Measurements from ENCODE around the gene ST7. TPM values are rescaled to one million over a fixed set of nuclear protein-coding genes. Genes with fewer than 3 reads are reported as not detected.

The ST7 gene
- total and polyA plus RNA-seq, 2 of the 13 experiments (the other 11 are each of a cell fraction or from before 2014, with no cell fraction given), result 17.3 to 23.5 TPM

DNA sequence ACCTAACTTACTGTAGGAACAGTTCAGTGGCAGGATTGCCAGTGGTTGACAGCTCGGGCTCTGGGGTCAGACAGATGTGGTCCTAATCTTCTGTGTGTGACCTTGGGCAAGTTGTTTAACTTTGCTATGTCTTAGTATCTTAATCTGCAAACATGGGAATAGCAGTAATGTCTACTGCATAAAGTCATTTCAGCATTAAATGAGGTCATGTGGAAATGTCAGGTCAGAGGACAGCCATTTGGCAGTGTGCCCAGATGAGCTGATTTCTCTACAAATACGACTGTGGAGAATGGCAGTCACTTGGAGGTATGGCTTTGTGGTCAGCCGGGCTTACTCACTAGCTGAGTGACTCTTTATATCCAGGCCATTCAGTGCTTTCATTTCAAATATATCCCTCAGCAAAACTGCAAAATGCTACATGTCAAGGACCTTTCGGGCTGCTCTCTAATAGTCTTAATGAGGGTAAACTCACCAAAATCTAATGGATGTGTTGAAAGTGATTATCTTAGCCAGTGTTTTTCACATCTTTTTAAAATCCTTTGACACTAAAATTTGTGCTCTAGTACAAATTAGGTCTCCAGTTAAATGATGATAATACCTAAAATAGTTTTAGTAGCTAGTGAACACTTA lies 171.4 kb downstream of the ST7 start (continued):
- TF ChIP-seq NFIC (IDR thresholded peaks at IDR 0.05; ENCODE audit: low read length), result peak; percentile 89
- TF ChIP-seq ZNF703 (CRISPR knock-in tag; IDR thresholded peaks at IDR 0.05; ENCODE audit: borderline replicate concordance), result no peak
- TF ChIP-seq, protein P1, sequence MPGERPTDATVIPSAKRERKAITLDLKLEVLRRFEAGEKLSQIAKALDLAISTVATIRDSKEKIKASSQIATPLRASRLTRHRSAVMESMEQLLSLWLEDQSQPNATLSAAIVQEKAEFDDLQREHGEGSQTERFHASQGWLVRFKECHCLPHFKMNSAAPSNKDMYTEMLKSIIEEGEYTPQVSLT (CRISPR knock-in tag; IDR thresholded peaks at IDR 0.05; ENCODE audit: borderline replicate concordance, low read depth), result no peak
- no peak for TF ChIP-seq ZNF577 (CRISPR knock-in tag; IDR thresholded peaks at IDR 0.05; ENCODE audit: borderline replicate concordance, low read depth)
- TF ChIP-seq ZC3H4 (CRISPR knock-in tag; IDR thresholded peaks at IDR 0.05; ENCODE audit: borderline replicate concordance), result no peak
- TF ChIP-seq ZNF570 (CRISPR knock-in tag; IDR thresholded peaks at IDR 0.05; ENCODE audit: borderline replicate concordance), result no peak
- TF ChIP-seq ZNF235 (CRISPR knock-in tag; IDR thresholded peaks at IDR 0.05; ENCODE audit: borderline replicate concordance), result no peak
- no peak for TF ChIP-seq SNAPC2 (CRISPR knock-in tag; IDR thresholded peaks at IDR 0.05)
- no peak for TF ChIP-seq BRD4 (CRISPR knock-in tag; IDR thresholded peaks at IDR 0.05)
- TF ChIP-seq, protein P2, sequence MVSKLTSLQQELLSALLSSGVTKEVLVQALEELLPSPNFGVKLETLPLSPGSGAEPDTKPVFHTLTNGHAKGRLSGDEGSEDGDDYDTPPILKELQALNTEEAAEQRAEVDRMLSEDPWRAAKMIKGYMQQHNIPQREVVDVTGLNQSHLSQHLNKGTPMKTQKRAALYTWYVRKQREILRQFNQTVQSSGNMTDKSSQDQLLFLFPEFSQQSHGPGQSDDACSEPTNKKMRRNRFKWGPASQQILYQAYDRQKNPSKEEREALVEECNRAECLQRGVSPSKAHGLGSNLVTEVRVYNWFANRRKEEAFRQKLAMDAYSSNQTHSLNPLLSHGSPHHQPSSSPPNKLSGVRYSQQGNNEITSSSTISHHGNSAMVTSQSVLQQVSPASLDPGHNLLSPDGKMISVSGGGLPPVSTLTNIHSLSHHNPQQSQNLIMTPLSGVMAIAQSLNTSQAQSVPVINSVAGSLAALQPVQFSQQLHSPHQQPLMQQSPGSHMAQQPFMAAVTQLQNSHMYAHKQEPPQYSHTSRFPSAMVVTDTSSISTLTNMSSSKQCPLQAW (CRISPR knock-in tag; IDR thresholded peaks at IDR 0.05), result 0 out of 2 replicates have a peak, but pooled peaks have one; percentile 57
- no peak for TF ChIP-seq ZNF331 (CRISPR knock-in tag; IDR thresholded peaks at IDR 0.05)
- TF ChIP-seq, protein P3, sequence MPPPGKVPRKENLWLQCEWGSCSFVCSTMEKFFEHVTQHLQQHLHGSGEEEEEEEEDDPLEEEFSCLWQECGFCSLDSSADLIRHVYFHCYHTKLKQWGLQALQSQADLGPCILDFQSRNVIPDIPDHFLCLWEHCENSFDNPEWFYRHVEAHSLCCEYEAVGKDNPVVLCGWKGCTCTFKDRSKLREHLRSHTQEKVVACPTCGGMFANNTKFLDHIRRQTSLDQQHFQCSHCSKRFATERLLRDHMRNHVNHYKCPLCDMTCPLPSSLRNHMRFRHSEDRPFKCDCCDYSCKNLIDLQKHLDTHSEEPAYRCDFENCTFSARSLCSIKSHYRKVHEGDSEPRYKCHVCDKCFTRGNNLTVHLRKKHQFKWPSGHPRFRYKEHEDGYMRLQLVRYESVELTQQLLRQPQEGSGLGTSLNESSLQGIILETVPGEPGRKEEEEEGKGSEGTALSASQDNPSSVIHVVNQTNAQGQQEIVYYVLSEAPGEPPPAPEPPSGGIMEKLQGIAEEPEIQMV (CRISPR knock-in tag; IDR thresholded peaks at IDR 0.05; ENCODE audit: low read depth), result no peak
- TF ChIP-seq ZNF263 (CRISPR knock-in tag; IDR thresholded peaks at IDR 0.05), result no peak
- TF ChIP-seq, protein P4, sequence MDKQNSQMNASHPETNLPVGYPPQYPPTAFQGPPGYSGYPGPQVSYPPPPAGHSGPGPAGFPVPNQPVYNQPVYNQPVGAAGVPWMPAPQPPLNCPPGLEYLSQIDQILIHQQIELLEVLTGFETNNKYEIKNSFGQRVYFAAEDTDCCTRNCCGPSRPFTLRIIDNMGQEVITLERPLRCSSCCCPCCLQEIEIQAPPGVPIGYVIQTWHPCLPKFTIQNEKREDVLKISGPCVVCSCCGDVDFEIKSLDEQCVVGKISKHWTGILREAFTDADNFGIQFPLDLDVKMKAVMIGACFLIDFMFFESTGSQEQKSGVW (CRISPR knock-in tag; IDR thresholded peaks at IDR 0.05; ENCODE audit: borderline replicate concordance), result no peak
- TF ChIP-seq NR2C2 (CRISPR knock-in tag; IDR thresholded peaks at IDR 0.05; ENCODE audit: borderline replicate concordance), result peak; percentile 64
- TF ChIP-seq ISL2 (CRISPR knock-in tag; IDR thresholded peaks at IDR 0.05), result peak; percentile 75
- TF ChIP-seq, protein P5, sequence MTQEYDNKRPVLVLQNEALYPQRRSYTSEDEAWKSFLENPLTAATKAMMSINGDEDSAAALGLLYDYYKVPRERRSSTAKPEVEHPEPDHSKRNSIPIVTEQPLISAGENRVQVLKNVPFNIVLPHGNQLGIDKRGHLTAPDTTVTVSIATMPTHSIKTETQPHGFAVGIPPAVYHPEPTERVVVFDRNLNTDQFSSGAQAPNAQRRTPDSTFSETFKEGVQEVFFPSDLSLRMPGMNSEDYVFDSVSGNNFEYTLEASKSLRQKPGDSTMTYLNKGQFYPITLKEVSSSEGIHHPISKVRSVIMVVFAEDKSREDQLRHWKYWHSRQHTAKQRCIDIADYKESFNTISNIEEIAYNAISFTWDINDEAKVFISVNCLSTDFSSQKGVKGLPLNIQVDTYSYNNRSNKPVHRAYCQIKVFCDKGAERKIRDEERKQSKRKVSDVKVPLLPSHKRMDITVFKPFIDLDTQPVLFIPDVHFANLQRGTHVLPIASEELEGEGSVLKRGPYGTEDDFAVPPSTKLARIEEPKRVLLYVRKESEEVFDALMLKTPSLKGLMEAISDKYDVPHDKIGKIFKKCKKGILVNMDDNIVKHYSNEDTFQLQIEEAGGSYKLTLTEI (CRISPR knock-in tag; conservative IDR thresholded peaks at IDR 0.05), result no peak
- no peak for TF ChIP-seq BORCS8-MEF2B (CRISPR knock-in tag; IDR thresholded peaks at IDR 0.05)
- no peak for TF ChIP-seq ZNF616 (CRISPR knock-in tag; IDR thresholded peaks at IDR 0.05; ENCODE audit: low read depth)
- no peak for TF ChIP-seq ZNF619 (CRISPR knock-in tag; IDR thresholded peaks at IDR 0.05)
- TF ChIP-seq ZNF468 (CRISPR knock-in tag; IDR thresholded peaks at IDR 0.05), result no peak
- TF ChIP-seq CEBPG (CRISPR knock-in tag; IDR thresholded peaks at IDR 0.05), result peak; percentile 41; the same call in 1 of the 2 replicates
- TF ChIP-seq, protein P6, sequence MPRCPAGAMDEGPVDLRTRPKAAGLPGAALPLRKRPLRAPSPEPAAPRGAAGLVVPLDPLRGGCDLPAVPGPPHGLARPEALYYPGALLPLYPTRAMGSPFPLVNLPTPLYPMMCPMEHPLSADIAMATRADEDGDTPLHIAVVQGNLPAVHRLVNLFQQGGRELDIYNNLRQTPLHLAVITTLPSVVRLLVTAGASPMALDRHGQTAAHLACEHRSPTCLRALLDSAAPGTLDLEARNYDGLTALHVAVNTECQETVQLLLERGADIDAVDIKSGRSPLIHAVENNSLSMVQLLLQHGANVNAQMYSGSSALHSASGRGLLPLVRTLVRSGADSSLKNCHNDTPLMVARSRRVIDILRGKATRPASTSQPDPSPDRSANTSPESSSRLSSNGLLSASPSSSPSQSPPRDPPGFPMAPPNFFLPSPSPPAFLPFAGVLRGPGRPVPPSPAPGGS (CRISPR knock-in tag; IDR thresholded peaks at IDR 0.05), result no peak
